NCI-H1092 treated with DMSO at 0.1 percent for 48 hours (cell line): Measurements from ENCODE around the gene AIMP2.
"Not testable (repeated sequence)": the region's sequence is repeated elsewhere in the genome, so short reads cannot be mapped to it uniquely, and the experiment has no call there.

Experiments
- DNase-seq: peaks from one replicate; lab custom pipeline; 2025; lab: John Stamatoyannopoulos, UW

The AIMP2 gene

GRCh38 chr7:6026011-6026819, 17.1 kb downstream of the AIMP2 start:
- peak; percentile 8 for DNase-seq

- DNase-seq = no peak
Observed at GRCh38 chr7:6026820-6027311, 17.8 kb downstream of the AIMP2 start.

GRCh38 chr7:6027806-6028365, 18.8 kb downstream of the AIMP2 start:
- DNase-seq = no peak

- DNase-seq = no peak
Observed at GRCh38 chr7:6028563-6028962, 19.5 kb downstream of the AIMP2 start.

- no peak for DNase-seq
Observed at GRCh38 chr7:6030988-6031387, 21.9 kb downstream of the AIMP2 start, which contains the start of gene ANKRD61. ANKRD61 (plus strand) TSS chr7:6031376; CDS start chr7:6031376, 0 bp downstream.

GRCh38 chr7:6031567-6031966, 22.5 kb downstream of the AIMP2 start:
- no peak for DNase-seq

GRCh38 chr7:6032167-6032566, 23.1 kb downstream of the AIMP2 start:
- DNase-seq = no peak

- no peak for DNase-seq
Observed at GRCh38 chr7:6032641-6033040, 23.6 kb downstream of the AIMP2 start.

- no peak for DNase-seq
Observed at GRCh38 chr7:6035165-6035564, 26.1 kb downstream of the AIMP2 start.

- DNase-seq = no peak
Observed at GRCh38 chr7:6035686-6036085, 26.6 kb downstream of the AIMP2 start.

GRCh38 chr7:6049780-6050179, 40.7 kb downstream of the AIMP2 start:
- no peak for DNase-seq

- DNase-seq = not testable (repeated sequence)
Observed at GRCh38 chr7:6051185-6051584, 42.1 kb downstream of the AIMP2 start.

GRCh38 chr7:6056616-6057015, 47.5 kb downstream of the AIMP2 start:
- no peak for DNase-seq

- DNase-seq = no peak
Observed at GRCh38 chr7:6057316-6058129, 48.5 kb downstream of the AIMP2 start.

- DNase-seq = not testable (repeated sequence)
Observed at GRCh38 chr7:6059941-6060340, 50.9 kb downstream of the AIMP2 start.

- no peak for DNase-seq
Observed at GRCh38 chr7:6071406-6071805, 62.3 kb downstream of the AIMP2 start.
